Memory B cell (primary cell): Measurements from ENCODE around the gene RALGAPB.
"Not testable (repeated sequence)": the region's sequence is repeated elsewhere in the genome, so short reads cannot be mapped to it uniquely, and the experiment has no call there.

Experiments
- ATAC-seq: fragments of 150-1000 bp; cut with Tn5 transposase; 2 replicates; pipeline ENCODE4 v1.10.0; 2021; ENCODE audit warnings: low read depth, mild to moderate bottlenecking, moderate library complexity
- DNase-seq, 2 donors: peaks; one replicate each; pipeline ENCODE4 v3.0.0; 2022; ENCODE audit warnings: low spot score in 2 of 2
- H3K27ac Mint-ChIP-seq: one replicate; pipeline ENCODE4 v1.8.0; 2022; ENCODE audit warnings: mild to moderate bottlenecking, moderate library complexity, mixed read lengths
- H3K27me3 Mint-ChIP-seq: one replicate; pipeline ENCODE4 v1.8.0; 2022; ENCODE audit warnings: mixed read lengths
- H3K36me3 Mint-ChIP-seq: one replicate; pipeline ENCODE4 v1.8.0; 2022; ENCODE audit warnings: mild to moderate bottlenecking, mixed read lengths
- H3K4me1 Mint-ChIP-seq: one replicate; pipeline ENCODE4 v1.8.0; 2022; ENCODE audit warnings: mixed read lengths
- H3K4me3 Mint-ChIP-seq: one replicate; pipeline ENCODE4 v1.8.0; 2022; ENCODE audit warnings: mild to moderate bottlenecking, moderate library complexity, mixed read lengths
- H3K9me3 Mint-ChIP-seq: one replicate; pipeline ENCODE4 v1.8.0; 2022; ENCODE audit warnings: mixed read lengths

RALGAPB gene

DNA sequence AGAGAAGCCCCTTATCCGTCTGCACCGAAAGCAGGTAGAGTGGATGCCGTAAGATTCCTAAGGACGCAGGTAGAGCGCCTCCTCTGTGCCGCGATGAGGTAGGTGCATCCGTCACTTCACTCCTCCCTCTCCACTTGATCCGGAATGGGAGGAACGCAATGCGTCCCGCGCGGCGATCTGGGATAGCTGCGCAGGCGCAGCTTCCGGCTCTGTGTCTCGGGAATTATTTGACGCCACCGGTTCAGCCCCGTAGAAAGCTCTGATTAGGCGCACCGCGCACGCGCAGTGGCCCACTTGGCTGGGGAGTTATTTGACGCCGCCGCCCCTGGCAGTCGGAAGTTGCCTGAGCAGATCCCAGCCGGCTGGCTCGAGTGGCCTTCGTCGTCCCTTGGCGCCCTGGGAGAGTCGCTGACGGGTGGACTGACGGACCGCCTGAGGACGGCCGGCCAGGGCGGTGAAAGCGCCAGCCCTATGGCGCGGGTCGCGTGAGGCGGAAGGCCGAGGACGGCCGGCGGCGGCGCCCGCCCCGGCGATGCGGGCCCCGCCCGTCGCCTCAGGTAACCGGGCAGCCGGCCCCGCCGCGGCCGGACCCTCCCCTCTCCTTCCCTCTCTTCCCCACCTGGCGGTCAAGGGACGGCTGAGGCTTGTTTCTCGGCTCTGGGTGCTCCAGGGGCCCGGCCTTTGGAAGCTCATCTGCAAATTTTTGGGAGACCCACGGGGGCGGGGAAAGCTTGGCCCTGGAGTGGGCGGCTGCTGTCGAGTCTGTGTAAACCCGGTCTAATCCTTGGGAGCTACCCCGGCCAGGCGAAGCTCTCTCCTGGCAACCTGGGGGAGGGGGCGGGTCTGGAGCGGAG is at the start of gene RALGAPB:
TSS of gene RALGAPB (plus strand) at position 331 of the 854 bp plus-strand sequence. CDS start 15,590 bp downstream, outside the sequence.
- Mint-ChIP-seq H3K27me3 (no peaks in the 10 kb centered on the region), H3K4me1 (peaks cover 28% of the 10 kb centered on the region)
- DNase-seq: peak; percentile 92 to 93

DNA sequence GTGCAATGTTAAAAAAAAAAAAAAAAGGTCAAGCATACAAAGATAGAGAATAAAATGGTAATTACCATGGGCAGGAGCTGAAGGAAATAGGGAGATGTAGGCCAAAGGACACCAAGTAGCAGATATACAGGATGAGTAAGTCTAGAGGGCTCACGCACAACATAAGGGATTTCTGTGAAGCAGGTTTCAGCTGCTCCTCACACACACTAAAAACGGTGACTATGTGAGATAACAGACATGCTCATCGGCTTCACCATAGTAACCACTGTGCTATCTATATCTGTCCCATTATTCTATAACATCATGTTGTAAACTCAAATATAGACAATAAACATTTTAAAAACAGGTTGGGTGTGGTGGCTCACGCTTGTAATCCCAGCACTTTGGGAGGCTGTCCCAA is 49.1 kb upstream of the RALGAPB start:
- H3K27me3 Mint-ChIP-seq: no peaks in the 10 kb centered on the region
- no peaks in the 10 kb centered on the region for H3K9me3 Mint-ChIP-seq
- ATAC-seq (no peak), DNase-seq (no peak)
- H3K27ac Mint-ChIP-seq: no peak overlapping the region
- no peak overlapping the region for H3K4me3 Mint-ChIP-seq
- H3K4me1 Mint-ChIP-seq: peaks cover 17% of the 10 kb centered on the region
- H3K36me3 Mint-ChIP-seq: peaks cover 53% of the 10 kb centered on the region

More for the DNA sequence above, at the start of gene RALGAPB:
- Mint-ChIP-seq H3K36me3 (no peaks in the 10 kb centered on the region), H3K9me3 (no peaks in the 10 kb centered on the region), H3K4me3 (peak within 1 kb of the TSS; percentile 87), H3K27ac (peak within 1 kb of the TSS; percentile 88)
- ATAC-seq: peak; percentile 92

DNA sequence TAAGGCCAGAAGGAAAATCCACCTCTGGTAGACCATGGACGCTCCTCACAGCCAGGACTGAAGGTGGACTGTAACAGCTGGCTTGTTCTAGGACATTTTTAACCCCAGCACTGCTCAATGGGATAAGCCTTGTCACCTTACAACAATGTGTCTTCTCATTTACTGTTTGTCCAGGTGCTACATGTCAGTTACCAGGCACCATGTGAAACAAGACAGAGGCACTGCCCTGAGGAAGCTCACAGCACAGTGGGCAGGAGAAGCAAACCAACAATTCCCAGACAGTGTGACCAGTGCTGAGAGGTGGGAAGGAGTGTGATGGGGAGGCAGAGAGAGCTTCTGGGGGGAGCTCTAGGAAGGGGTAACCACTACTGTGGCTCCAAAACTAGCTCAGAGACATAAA is 48.2 kb upstream of the RALGAPB start:
- H3K27ac Mint-ChIP-seq: peak overlapping the region; percentile 11
- H3K4me1 Mint-ChIP-seq: peaks cover 21% of the 10 kb centered on the region
- no peak for DNase-seq
- no peaks in the 10 kb centered on the region for H3K9me3 Mint-ChIP-seq
- H3K36me3 Mint-ChIP-seq: peaks cover 55% of the 10 kb centered on the region
- no peak for ATAC-seq
- H3K27me3 Mint-ChIP-seq: no peaks in the 10 kb centered on the region
- H3K4me3 Mint-ChIP-seq: no peak overlapping the region

DNA sequence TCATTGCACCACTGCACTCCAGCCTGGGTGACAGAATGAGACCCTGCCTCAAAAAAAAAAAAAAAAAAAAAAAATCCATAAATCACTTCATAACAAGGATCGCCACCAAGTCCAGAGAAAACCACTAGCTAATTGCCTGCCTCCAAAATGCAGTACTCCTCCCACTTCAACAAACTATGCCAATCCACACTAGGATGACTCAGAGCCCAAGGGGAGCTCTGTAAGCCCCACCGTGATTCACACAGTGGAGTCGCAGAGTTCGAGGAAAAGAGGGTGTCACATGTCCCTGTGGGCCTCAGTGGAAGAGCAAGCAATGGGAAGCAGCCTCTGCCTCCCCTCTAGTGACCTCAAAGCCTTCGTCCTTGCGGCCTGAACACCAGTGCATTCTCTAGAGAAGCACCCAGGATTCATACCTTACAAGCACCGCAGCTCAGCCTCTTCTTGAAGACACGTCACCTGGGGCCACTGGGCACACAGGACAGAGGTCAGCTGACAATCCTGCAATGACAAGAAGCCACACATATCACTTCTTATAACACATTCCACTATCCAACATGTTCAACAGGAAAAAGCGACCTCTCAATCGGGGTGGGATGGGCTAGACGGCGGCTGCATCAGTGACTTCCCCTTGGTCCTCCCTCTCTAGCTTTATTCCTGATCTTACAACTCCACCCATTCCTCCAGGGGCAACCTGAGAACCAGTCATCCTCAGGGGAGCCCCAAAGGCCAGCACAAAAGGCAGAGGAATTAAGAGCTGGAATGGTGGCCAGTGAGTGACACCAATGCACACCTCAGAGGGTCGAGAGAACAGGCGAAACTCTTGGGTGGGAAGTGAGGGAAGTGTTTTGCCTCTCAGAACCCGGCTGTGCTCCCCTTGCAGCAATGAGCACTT is 46.4 kb upstream of the RALGAPB start:
- Mint-ChIP-seq H3K36me3 (peaks cover 50% of the 10 kb centered on the region), H3K4me3 (no peak overlapping the region), H3K27ac (peak overlapping the region; percentile 1), H3K4me1 (peaks cover 25% of the 10 kb centered on the region), H3K27me3 (no peaks in the 10 kb centered on the region), H3K9me3 (no peaks in the 10 kb centered on the region)
- DNase-seq (no peak), ATAC-seq (no peak)

DNA sequence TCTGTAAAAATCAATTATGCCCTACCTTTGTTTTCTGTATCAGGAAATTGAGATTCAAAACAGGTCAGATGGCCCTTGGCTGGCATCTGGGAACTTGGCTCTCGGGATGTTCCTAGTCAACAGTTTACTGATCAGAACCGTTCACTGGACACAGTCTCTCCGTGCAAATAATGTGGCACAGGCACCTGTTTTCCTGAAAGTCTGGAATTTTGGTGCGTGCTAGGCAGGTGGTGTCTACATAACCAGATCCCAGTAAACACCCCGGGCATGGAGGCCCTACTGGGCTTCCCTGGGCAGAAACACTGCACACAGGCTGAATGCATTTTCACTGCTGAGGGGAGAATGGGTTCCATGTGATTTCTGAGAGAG is 45.0 kb upstream of the RALGAPB start:
- H3K36me3 Mint-ChIP-seq: peaks cover 46% of the 10 kb centered on the region
- H3K9me3 Mint-ChIP-seq: no peaks in the 10 kb centered on the region
- peaks cover 31% of the 10 kb centered on the region for H3K4me1 Mint-ChIP-seq
- ATAC-seq (no peak), DNase-seq (no peak)
- H3K27ac Mint-ChIP-seq: no peak overlapping the region
- H3K27me3 Mint-ChIP-seq: no peaks in the 10 kb centered on the region
- no peak overlapping the region for H3K4me3 Mint-ChIP-seq

DNA sequence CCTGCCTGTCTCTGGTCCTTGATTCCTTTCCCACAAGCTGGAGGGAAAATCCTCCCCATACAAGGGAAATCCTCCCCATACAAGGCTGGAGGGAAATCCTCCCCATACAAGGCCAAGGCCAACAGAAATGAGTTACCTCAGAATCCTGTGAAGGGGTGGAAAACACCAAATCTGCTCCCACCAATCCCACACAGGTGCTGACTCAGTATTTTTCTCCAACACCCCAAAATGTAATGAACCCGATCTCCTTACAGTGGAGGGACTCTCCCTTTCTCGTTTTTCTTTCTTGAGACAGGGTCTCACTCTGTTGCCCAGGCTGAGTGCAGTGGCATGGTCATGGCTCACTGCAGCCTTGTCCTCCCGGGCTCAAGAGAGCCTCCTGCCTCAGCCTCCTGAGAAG is 43.8 kb upstream of the RALGAPB start:
- Mint-ChIP-seq H3K27ac (peak overlapping the region; percentile 53), H3K9me3 (no peaks in the 10 kb centered on the region), H3K4me1 (peaks cover 32% of the 10 kb centered on the region), H3K4me3 (no peak overlapping the region), H3K27me3 (no peaks in the 10 kb centered on the region), H3K36me3 (peaks cover 42% of the 10 kb centered on the region)
- DNase-seq (no peak), ATAC-seq (no peak)

DNA sequence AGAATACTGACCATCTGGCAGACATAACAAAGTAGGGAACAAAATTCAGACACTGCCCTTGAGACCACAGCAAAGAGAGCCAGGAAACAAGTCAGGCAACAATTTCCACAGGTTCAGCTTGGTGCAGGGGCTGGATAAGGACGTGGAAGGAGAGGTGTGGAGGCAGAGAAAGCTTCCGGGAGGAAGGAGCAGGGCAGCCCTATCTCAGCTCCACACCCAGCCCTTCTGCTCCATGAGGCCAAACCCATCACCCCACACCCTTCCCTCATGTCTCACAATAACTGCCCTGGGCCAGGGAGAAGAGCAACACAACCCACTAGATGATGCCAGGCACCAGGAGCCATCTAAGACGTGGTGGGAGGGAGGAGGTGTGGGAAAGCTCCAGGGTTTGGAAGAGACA is 43.3 kb upstream of the RALGAPB start:
- ATAC-seq (no peak), DNase-seq (no peak)
- H3K36me3 Mint-ChIP-seq: peaks cover 41% of the 10 kb centered on the region
- peak overlapping the region; percentile 53 for H3K27ac Mint-ChIP-seq
- peaks cover 36% of the 10 kb centered on the region for H3K4me1 Mint-ChIP-seq
- no peaks in the 10 kb centered on the region for H3K27me3 Mint-ChIP-seq
- H3K9me3 Mint-ChIP-seq: no peaks in the 10 kb centered on the region
- H3K4me3 Mint-ChIP-seq: no peak overlapping the region

DNA sequence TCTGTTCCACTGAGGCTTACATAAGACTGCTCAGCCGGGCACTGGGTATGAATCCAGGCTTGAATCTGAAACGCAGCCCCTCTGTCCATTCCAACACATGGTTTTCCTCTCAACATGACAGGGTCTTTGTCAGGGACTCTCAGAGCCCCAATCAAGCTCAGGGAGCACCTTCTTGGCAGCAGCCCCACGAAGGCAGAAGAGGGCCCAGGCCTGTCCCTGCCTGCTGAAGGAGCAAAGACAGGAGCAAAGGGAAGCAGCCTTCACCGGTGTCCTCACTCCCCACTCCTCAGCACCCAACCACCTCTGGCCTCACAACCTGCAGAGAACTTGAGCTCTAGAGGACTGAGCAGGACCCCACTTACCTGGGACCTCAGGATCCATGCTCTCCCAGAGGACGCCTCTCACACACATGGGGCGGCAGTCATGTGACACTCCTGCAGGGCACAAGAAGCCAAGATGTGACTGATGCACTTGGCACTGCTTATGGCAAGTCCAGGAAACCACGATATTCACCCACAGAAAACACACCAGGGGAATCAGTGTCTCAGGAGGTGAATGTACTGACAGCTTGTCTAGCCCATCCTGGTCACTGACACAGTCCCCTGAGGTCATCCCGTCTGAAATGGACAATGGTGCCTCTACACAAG is 41.8 kb upstream of the RALGAPB start:
- Mint-ChIP-seq H3K4me1 (peaks cover 32% of the 10 kb centered on the region), H3K36me3 (peaks cover 32% of the 10 kb centered on the region)

DNA sequence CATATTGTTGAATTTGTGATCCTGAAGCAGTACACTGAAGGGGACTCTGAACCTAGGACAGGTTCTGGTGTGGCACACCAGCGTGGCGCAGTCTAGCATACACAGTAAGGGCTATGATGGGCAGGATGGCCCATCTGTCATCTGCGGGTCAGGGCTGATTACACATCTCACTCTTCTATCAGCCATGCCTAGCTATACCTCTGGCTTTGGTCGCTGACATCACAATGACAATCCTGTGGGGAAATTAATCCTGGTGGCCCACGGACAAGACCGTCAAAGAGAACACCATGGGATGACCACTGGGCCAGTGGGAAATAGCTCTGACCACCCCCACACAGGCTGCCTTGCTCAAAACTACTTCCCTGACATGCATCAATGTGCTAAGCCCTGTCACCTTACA is 40.4 kb upstream of the RALGAPB start:
- no peaks in the 10 kb centered on the region for H3K27me3 Mint-ChIP-seq
- DNase-seq: no peak
- peaks cover 27% of the 10 kb centered on the region for H3K36me3 Mint-ChIP-seq
- no peak for ATAC-seq
- no peak overlapping the region for H3K4me3 Mint-ChIP-seq
- H3K27ac Mint-ChIP-seq: no peak overlapping the region
- H3K4me1 Mint-ChIP-seq: peaks cover 30% of the 10 kb centered on the region
- H3K9me3 Mint-ChIP-seq: no peaks in the 10 kb centered on the region

More for the DNA sequence above, 41.8 kb upstream of the RALGAPB start:
- ATAC-seq: no peak
- DNase-seq: no peak
- Mint-ChIP-seq H3K4me3 (no peak overlapping the region), H3K27me3 (no peaks in the 10 kb centered on the region), H3K27ac (no peak overlapping the region), H3K9me3 (no peaks in the 10 kb centered on the region)

DNA sequence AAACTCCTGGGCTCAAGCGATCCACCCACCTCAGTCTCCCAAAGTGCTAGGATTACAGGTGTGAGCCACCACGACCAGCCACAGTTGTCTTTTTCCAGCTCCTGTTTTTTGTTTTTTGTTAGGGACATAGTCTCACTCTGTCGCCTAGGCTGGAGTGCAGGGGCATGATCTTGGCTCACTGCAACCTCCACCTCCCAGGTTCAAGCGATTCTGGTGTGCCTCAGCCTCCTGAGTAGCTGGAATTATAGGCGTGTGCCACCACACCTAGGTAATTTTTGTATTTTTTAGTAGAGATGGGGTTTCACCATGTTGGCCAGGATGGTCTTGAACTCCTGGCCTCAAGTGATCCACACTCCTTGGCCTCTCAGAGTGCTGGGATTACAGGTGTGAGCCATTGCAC is 39.8 kb upstream of the RALGAPB start:
- peaks cover 30% of the 10 kb centered on the region for H3K4me1 Mint-ChIP-seq
- H3K4me3 Mint-ChIP-seq, H3K9me3 Mint-ChIP-seq, H3K27me3 Mint-ChIP-seq, DNase-seq, ATAC-seq, H3K27ac Mint-ChIP-seq: not testable (repeated sequence)
- H3K36me3 Mint-ChIP-seq: peaks cover 27% of the 10 kb centered on the region

DNA sequence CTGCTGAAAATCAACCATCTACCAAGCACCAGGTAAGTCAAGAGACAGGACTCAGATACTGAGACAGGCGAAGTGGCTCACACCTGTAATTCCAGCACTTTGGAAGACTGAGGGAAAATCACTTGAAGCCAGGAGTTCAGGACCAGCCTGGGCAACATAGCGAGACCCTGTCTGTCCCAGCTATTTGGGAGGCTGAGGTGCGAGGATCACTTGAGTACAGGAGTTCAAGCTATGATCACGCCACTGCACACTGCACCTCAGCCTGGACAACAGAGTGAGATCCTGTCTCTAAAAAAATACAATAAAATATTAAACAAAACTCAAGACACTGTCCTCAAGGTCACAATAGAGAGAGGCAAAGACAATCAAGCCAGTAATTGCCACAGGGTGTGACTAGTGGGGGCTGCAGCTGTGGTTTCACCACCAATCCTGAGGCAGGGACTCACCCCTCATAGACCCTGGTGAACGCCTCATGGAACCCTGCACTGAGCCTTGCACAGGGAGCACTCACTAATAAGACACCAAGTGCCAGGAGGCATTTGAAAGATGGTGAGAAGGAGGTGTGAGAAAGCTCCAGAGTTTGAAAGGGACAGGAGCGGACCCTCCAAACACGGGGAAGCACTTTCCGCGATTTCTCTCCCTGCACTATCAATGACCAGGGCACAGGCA is 39.2 kb upstream of the RALGAPB start:
- Mint-ChIP-seq H3K36me3 (peaks cover 24% of the 10 kb centered on the region), H3K27me3 (no peaks in the 10 kb centered on the region), H3K9me3 (no peaks in the 10 kb centered on the region), H3K4me3 (peak overlapping the region; percentile 93), H3K27ac (peak overlapping the region; percentile 92), H3K4me1 (peaks cover 30% of the 10 kb centered on the region)
- DNase-seq (no peak), ATAC-seq (no peak)

DNA sequence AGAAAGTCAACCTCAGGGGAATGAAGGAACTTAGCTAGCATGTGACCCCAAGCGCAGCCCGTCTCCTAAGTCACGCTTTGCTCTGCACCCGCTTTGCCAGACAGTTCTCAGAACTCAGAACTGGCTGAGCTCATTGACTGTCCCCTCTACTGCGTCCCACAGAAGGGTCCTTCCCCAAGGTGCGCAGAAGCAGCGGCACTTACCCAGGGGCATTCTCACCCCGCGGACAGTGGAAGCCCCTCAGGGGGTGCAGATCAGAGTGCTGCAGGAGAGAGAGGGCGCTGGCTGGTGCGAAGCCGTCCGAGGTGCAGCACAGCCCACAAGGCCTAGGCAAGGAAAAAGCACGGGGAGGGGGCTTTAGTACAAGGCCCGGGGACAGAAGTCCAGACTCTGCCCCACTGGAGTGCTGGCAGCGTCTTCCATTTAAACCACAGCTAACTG is 38.3 kb upstream of the RALGAPB start:
- ATAC-seq (peak; percentile 45), DNase-seq (peak; percentile 24 to 43)
- Mint-ChIP-seq H3K36me3 (peaks cover 19% of the 10 kb centered on the region), H3K27me3 (no peaks in the 10 kb centered on the region), H3K4me1 (peaks cover 26% of the 10 kb centered on the region), H3K27ac (peak overlapping the region; percentile 92), H3K4me3 (peak overlapping the region; percentile 93), H3K9me3 (no peaks in the 10 kb centered on the region)

DNA sequence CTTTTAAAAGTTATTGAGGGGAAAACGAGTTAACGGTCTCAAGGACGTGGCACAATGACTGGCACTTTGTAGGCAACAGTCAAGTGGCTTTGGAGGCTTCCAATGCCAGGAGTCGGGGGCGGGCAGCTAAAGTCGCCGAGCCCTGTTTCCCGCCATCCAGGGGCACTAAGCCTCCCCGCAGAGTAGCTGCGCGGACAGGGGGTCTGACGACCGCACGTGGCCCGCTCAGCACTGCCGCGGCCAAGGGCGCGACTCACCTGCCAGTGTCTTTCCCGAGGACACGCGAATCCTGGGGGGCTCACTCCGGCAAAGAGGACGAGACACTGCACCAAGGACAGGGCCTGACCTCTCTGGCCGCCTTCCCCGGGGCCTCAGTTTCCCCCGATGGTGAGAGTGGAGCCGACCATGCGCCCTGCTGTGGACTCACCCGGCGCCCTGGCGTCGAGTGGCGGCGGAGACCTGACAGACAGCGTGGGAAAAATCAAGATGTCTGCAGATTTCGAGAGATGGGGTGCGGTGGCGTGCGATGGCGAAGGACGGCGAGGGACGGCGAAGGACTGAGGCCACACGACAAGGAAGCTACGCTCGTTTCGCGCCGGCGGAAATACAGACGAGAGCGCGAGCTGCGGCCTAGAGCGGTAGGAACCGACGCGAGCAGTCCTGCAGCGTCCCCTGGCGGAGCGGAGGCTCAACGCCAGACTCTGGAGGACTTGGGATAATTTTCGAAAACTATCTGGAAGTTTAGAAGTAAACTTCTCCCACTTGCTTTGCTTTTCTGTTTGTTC is 37.7 kb upstream of the RALGAPB start, which contains the start of gene SNHG17:
TSS of gene SNHG17 (minus strand) at position 559 of the 785 bp plus-strand sequence.
- ATAC-seq: peak; percentile 85
- Mint-ChIP-seq H3K27me3 (no peaks in the 10 kb centered on the region), H3K9me3 (no peaks in the 10 kb centered on the region), H3K27ac (peak within 1 kb of the TSS; percentile 92), H3K4me1 (peaks cover 25% of the 10 kb centered on the region), H3K4me3 (peak within 1 kb of the TSS; percentile 93), H3K36me3 (peaks cover 15% of the 10 kb centered on the region)
- peak; percentile 83 to 86 for DNase-seq
